ENCODE data around the gene NCR3LG1. TPM values are rescaled to one million over a fixed set of nuclear protein-coding genes. Genes with fewer than 3 reads are reported as not detected.

The NCR3LG1 gene
- total and polyA plus RNA-seq, 2 of the 8 experiments (the other 6 are each of a cell fraction or from before 2014, with no cell fraction given): 0.68 to 1.9 TPM

- Histone ChIP-seq H2BK20ac (ENCODE audit: low read length) (no peak overlapping the region), H3K36me3 (ENCODE audit: control insufficient read depth in 2 of 4, insufficient read depth in 4 of 4, low read length in 3 of 4) (no peaks in the 10 kb centered on the region), H3K23ac (ENCODE audit: insufficient read length) (no peak overlapping the region), H3K9me3 (ENCODE audit: insufficient read depth in 2 of 2, low read depth in 1 of 2, low read length in 1 of 2) (no peaks in the 10 kb centered on the region), H2AK5ac (ENCODE audit: low read depth, low read length) (peak overlapping the region; percentile 55), H3K4ac (replicated peaks; ENCODE audit: insufficient read length, low read depth, low read length) (no peak overlapping the region), H4K91ac (replicated peaks; ENCODE audit: insufficient read length, low read length) (no peak overlapping the region), H2AFZ (ENCODE audit: low read length) (no peak overlapping the region), H4K5ac (ENCODE audit: insufficient read length, low read depth, low read length) (no peak overlapping the region), H3K4me3 (ENCODE audit: extremely low read depth in 1 of 4, insufficient read depth in 2 of 4, low read depth in 3 of 4, low read length in 4 of 4) (no peak overlapping the region), H3K27ac (ENCODE audit: low read depth, low read length) (no peak overlapping the region), H2BK12ac (ENCODE audit: low read depth, low read length) (0 out of 2 replicates have a peak overlapping the region, but pooled peaks have one; percentile 80), H2BK5ac (ENCODE audit: low read depth, low read length) (peak overlapping the region; percentile 24; the same call in 1 of the 2 replicates), H3K79me2 (ENCODE audit: control insufficient read depth in 1 of 2, insufficient read depth in 2 of 2, low read length in 2 of 2) (no peaks in the 10 kb centered on the region), H3K9ac (replicated peaks in 1 of 4; ENCODE audit: extremely low read depth in 1 of 4, low read depth in 3 of 4, low read length in 3 of 4) (no peak overlapping the region), H3K23me2 (ENCODE audit: low read depth, low read length) (no peaks in the 10 kb centered on the region), H3K79me1 (ENCODE audit: low read depth, low read length) (no peaks in the 10 kb centered on the region; the same call in 1 of the 2 replicates), H3K4me1 (replicated peaks in 1 of 4; ENCODE audit: control insufficient read depth in 3 of 4, insufficient read depth in 4 of 4, low read length in 3 of 4) (peaks cover 0 to 12% (median 2%) of the 10 kb centered on the region in 4 experiments; a peak in 3 of 7 replicates), H3K18ac (ENCODE audit: extremely low read depth, low read length) (no peak overlapping the region), H3K4me2 (ENCODE audit: insufficient read depth in 1 of 2, low read depth in 2 of 2, low read length in 2 of 2) (no peak overlapping the region), H3K56ac (replicated peaks; ENCODE audit: insufficient read length, low read depth, low read length) (no peak overlapping the region), H4K8ac (ENCODE audit: extremely low read depth, insufficient read depth, low read length) (no peak overlapping the region), H3K27me3 (replicated peaks in 1 of 4; ENCODE audit: control insufficient read depth in 3 of 4, extremely low read depth in 1 of 4, insufficient read depth in 3 of 4, low read length in 3 of 4) (peaks cover 0 to 7% (median 0%) of the 10 kb centered on the region in 4 experiments; a peak in 4 of 7 replicates), H4K20me1 (replicated peaks in 1 of 2; ENCODE audit: control insufficient read depth in 1 of 2, insufficient read depth in 2 of 2, low read length in 2 of 2) (peaks cover 0 to 3% of the 10 kb centered on the region in 2 experiments), H2BK15ac (ENCODE audit: low read length) (no peak overlapping the region), H2BK120ac (replicated peaks; ENCODE audit: low read depth, low read length) (no peak overlapping the region), H3K14ac (ENCODE audit: insufficient read length) (no peak overlapping the region)
- DNase-seq (ENCODE audit: low read depth in 1 of 2, low spot score in 2 of 2): no peak
- TF ChIP-seq CHD1 (IDR thresholded peaks at IDR 0.05; ENCODE audit: low read depth, low read length) (no peak), EZH2 (IDR thresholded peaks at IDR 0.05; ENCODE audit: low read depth, low read length, severe bottlenecking) (no peak), TCF12 (IDR thresholded peaks at IDR 0.05; ENCODE audit: low read depth, low read length) (no peak), CREB1 (IDR thresholded peaks at IDR 0.05) (no peak), BRCA1 (IDR thresholded peaks at IDR 0.05; ENCODE audit: low read depth, low read length) (no peak), RNF2 (IDR thresholded peaks at IDR 0.05; ENCODE audit: borderline replicate concordance, low read depth, low read length, missing control alignments, poor library complexity, severe bottlenecking) (no peak), EP300 (IDR thresholded peaks at IDR 0.05; ENCODE audit: borderline replicate concordance in 1 of 2, low read depth in 2 of 2, low read length in 2 of 2) (no peak), KDM1A (IDR thresholded peaks at IDR 0.05; ENCODE audit: borderline replicate concordance, low read length) (no peak), SP2 (IDR thresholded peaks at IDR 0.05; ENCODE audit: low read length) (no peak), CHD2 (IDR thresholded peaks at IDR 0.05; ENCODE audit: low read length) (no peak)
- TF ChIP-seq, protein P1, sequence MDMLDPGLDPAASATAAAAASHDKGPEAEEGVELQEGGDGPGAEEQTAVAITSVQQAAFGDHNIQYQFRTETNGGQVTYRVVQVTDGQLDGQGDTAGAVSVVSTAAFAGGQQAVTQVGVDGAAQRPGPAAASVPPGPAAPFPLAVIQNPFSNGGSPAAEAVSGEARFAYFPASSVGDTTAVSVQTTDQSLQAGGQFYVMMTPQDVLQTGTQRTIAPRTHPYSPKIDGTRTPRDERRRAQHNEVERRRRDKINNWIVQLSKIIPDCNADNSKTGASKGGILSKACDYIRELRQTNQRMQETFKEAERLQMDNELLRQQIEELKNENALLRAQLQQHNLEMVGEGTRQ (IDR thresholded peaks at IDR 0.05; ENCODE audit: low read length): no peak
- ChIA-PET CTCF (ENCODE audit: partially characterized antibody) (interaction anchor here (0.7 to 38.8 kb wide), 28 partner anchors 8 to 336 kb away, joined by 3 to 1414 read pairs (median 4); partner anchors contain the start of genes ABCC8, MYOD1 and USH1C), POLR2A (ENCODE audit: partially characterized antibody) (no interaction called here)
- 88% methylated on average over 20 of the region's 20 CpGs; no CpG with 5 or more reads in 1 of the 2 experiments for WGBS, 2 experiments (ENCODE audit: extremely low coverage in 1 of 2, insufficient coverage in 1 of 2, insufficient read length in 1 of 2, insufficient replicate concordance in 2 of 2, low coverage in 1 of 2, low lambda C conversion rate in 2 of 2, missing lambda C conversion rate in 1 of 2)
- FAIRE-seq: no peak
These were observed 35.7 kb downstream of the NCR3LG1 start for GRCh38 chr11:17387254-17387653.

All from H1 (cell line).